ENCODE results near the gene AP4S1.
A peak's percentile ranks its signal among the peaks of the same experiment; 100 is the strongest.
"Not testable (repeated sequence)": the region's sequence is repeated elsewhere in the genome, so short reads cannot be mapped to it uniquely, and the experiment has no call there.

Gene AP4S1

GRCh38 chr14:31090883-31091764, 65.7 kb downstream of the AP4S1 start:
- no peak for FAIRE-seq

DNA sequence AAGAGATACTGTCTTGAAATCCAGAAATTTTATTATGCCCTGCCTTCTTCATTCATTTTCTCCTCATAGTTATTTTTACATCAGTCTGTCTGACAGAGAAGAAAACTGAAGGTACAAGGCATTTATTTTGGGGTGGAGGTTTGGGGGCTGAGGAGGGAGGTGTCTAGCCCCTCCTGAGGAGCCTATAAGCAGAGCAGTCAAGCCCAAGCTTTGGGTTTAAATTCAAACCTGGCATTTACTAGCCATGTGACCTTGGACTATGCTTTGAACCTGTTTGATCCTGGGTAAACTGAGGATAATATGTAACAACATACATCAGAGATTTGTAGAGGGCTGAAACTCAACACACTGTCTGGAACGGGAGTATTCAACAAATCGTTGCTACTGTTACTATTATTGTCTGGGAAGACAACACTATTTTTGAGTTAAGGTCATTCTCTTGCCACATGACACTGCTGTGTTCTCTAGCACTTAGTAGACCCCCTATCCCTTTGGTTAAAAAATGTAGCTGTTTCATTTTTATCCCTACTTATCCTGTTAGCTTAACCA, 66.8 kb downstream of the AP4S1 start:
- FAIRE-seq, result no peak

DNA sequence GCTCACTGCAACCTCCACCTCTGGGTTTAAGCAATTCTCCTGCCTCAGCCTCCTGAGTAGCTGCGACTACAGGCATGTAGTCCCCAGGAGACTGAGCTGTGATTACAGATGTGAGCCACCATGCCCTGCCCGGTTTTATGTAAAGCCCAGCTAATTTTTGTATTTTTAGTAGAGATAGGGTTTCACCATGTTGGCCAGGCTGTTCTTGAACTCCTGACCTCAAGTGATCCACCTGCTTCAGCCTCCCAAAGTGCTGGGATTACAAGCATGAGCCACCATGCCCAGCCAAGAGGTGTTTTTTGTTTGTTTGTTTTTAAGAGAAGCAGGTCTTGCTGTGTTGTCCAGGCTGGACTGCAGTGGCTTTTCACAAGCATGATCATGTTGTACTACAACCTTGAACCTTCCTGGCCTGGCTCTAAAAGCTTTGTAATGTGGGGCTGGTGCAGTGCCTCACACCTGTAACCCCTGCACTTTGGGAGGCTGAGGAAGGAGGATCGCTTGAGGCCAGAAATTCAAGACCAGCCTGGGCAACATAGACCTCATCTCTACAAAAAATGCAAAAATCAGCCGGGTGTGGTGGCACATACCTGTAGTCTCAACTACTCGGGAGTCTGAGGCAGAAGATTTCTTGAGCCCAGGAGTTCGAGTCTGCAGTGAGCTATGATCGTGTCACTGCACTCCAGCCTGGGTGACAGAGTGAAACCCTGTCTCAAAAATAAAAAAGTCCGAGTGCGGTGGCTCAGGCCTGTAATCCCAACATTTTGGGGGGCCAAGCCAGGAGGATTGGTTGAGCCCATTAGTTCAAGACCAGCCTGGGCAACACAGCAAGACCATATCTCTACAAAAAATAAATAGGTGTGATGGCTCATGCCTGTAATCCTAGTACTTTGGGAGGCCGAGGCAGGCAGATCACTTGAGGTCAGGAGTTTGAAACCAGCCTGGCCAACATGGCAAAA, 68.7 kb downstream of the AP4S1 start:
- not testable (repeated sequence) for FAIRE-seq

DNA sequence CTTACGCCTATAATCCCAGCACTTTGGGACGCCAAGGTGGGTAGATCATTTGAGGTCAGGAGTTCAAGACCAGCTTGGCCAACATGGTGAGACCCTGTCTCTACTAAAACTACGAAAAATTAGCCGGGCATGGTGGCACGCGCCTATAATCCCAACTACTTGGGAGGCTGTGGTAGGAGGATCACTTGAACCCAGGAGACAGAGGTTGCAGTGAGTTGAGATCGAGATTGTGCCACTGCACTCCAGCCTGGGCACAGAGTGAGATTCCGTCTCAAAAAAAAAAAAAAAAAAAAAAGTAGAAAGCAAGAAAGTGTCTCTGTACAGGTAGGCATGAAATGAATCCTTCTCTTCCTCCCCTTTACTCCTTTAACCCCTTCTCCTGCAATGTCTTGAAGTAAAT, 70.4 kb downstream of the AP4S1 start:
- not testable (repeated sequence) for FAIRE-seq

GRCh38 chr14:31096255-31096654, 70.8 kb downstream of the AP4S1 start:
- FAIRE-seq, result no peak

DNA sequence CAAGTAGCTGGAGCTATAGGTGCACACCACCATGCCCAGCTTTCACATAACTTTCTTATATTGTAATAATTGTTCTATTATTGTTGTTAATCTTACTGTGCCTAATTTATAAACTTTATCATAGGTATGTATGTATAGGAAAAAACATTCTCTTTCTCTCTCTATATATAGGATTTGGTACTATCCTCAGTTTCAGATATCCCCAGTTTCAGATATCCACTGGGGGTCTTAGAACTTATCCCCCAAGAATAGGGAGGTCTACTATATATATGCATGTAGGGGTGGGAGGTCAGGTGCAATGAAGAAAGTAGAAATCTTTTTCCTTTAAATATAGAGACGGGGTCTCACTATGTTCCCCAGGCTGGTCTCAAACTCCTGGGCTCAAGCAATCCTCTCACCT, 71.6 kb downstream of the AP4S1 start:
- FAIRE-seq, result no peak

DNA sequence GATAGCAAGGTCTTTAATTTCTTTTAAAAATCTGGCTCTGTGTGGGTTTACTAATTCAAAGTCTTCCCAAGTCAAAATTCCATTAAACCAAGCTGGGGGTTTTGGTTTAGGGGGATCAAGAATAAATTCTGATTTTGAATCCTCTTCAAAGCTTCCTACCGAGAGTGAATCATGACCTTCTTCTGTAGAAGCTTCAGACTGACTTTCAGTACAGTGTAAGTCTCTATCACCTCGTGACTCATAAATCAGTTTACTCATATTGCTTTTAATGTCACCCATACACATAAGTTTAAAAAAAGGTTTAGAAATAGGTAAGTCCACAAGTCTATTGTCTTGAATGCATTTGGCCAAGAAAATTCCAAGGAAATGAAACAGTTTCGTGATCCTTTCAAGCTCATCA, 81.3 kb downstream of the AP4S1 start:
- FAIRE-seq, result no peak

DNA sequence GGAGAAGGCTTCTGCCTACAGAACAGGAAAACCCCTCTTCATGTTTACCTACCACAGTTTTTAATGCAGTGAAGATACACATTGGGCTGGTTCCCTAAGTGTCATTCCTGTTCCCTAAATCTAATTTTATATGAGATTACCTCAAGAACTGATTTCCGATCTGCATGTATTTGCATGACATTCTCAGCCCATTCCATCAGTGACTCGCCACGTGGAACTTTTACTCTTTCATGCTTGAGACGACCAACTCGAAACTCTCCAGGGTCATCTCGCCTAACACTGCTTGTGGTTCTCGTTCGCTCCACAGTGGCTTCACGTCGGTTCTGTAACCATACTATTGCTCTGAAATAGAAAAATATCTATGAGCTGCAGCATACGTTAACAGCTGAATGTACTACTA, 83.8 kb downstream of the AP4S1 start:
- FAIRE-seq, result no peak

DNA sequence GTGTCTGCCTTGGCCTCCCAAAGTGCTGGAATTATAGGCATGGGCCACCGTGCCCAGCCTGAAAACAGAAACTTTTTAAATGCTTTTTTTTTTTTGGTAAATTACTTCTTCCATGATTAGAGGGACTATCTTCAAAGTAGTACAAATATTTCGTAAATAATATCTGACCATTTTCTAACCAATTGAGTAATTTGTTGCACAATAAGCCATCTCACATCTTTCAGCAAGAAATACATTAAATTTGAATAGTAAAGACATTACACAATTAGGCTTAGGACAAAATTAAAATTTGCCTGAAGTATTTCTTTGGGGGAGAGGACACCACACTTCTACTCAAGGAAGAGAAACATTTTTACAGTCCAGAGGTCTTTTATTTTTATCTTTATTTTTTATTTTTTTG, 85.4 kb downstream of the AP4S1 start:
- no peak for FAIRE-seq

DNA sequence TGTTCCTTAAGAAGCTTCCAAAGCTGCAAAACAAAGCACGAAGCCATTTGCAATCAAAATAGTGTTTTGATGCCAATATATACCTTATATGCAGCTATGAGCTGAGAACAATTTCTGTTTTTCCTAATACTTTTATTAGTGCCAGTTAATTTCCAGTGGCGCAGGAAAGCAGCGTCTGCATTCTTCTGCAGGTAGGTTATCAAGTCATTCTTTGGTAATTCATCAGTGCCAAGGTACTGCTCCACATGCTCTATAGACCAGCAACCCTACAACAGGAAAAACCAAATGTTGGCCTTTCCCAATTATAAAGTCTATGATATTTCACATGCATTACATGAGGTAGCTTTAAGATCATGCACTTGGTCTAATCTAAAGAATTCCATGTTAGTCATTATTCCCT, 88.3 kb downstream of the AP4S1 start:
- no peak for FAIRE-seq

GRCh38 chr14:31118892-31119291, 93.4 kb downstream of the AP4S1 start:
- FAIRE-seq, result no peak

GRCh38 chr14:31122098-31122611, 96.7 kb downstream of the AP4S1 start:
- FAIRE-seq, result no peak

DNA sequence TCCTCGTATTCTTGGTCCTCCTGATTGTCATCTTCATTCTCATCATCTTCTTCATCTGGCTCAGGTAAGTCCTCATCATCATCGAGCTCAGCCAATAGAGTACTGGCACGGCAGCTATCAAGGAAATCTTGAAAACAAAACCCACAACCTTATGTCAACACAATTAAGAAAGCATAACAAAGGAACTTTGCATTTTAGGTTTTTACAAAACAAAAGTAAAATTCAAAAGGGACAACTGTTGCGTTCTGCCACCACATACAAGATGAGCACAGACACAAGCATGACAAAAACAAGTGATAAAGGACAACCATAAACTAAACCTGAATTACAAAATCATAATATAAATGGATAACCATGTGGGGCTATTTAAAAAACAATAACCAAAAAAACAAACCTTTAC, 97.5 kb downstream of the AP4S1 start:
- FAIRE-seq, result no peak

GRCh38 chr14:31124197-31124596, 98.7 kb downstream of the AP4S1 start:
- FAIRE-seq, result no peak

- no peak for FAIRE-seq
These were observed 99.8 kb downstream of the AP4S1 start for GRCh38 chr14:31125231-31125630.

- FAIRE-seq, result no peak
These were observed 101.2 kb downstream of the AP4S1 start for GRCh38 chr14:31126680-31127079.

- FAIRE-seq, result peak; percentile 88
These were observed 102.2 kb downstream of the AP4S1 start for GRCh38 chr14:31127690-31128089.

DNA sequence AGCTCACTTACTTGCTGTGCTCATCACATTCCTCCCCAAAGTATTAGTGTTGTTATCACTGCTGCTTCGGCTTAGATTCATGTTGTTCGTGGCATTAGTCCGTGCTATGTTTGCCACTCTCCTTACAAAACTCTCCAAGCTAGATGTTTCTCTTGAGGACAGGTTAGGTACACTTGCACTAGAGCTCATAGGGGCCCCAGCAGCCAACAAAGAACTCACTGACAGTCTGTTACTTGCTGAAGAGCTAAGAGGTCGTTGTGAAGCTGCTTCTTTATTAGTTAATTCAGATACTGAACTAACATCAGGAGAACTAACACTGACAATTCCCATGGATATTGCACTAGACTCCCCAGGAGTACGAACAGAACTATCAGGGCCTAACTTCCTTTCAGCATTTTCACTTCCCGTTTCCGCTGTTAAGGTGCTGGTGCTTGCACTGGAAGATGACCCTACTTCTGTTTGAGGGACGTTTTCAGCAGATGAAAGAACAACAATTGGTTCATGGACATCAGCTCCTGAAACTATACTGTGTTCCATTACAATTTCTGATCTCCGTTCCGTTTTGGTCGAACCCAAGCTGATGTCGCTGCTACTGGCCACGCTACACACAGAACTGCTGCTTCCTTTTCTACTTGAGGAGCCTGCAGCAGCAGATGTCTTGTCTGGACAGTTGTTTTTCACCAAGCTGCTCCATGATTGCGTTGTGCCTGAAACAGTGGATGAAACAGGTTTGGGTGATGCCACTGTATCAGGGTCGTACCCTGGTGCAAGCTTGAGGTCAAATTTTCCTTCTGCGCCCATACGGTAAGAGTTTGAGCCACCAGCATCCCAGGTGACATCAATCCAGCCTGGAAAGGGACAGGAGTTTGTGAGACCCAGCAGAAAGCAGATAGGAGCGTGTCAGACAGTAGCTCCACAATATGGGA, 103.4 kb downstream of the AP4S1 start:
- FAIRE-seq, result no peak

- FAIRE-seq, result no peak
These were observed 107.7 kb downstream of the AP4S1 start for GRCh38 chr14:31133133-31133532.

DNA sequence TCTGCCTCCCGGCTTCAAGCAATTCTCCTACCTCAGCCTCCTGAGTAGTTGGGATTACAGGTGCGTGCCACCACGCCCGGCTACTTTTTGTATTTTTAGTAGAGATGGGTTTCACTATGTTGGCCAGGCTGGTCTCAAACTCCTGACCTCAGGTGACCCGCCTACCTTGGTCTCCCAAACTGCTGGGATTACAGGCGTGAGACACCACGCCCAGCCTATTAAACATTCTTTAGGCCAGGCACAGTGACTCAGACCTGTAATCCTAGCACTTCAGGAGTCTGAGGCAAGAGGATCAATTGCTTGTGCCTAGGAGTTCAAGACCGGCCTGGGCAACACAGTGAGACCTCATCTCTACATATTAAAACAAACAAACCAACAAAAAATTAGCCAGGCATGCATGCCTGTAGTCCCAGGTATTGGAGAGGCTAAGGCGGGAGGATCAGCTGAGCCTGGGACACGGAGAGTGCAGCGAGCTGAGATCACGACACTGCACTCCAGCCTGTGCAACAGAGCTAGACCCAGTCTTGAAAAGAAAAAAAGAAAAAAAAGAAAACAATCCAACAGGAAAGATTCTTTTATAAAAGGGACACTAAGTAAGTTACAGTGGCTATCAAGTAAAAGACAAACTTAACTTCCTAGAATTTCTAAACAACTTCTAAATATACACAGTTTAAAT, 111.9 kb downstream of the AP4S1 start:
- FAIRE-seq, result no peak

- no peak for FAIRE-seq
These were observed 112.9 kb downstream of the AP4S1 start for GRCh38 chr14:31138301-31138700.

Measured in colon (tissue), 2 donors.